ENCODE results near the gene BAZ2A.

BAZ2A gene

GRCh38 chr12:56568146-56568545, 62.0 kb downstream of the BAZ2A start:
- intact Hi-C loops (cut with DNase I; ENCODE audit: low total_unique reads) = no loop called here
- H3K9me3 ChIP-seq = no peaks in the 10 kb centered on the region
- H3K4me3 ChIP-seq = no peak overlapping the region
- H3K27ac ChIP-seq = no peak overlapping the region
- no peak for TF ChIP-seq CTCF (IDR thresholded peaks at IDR 0.05)
- H3K4me1 ChIP-seq = peaks cover 0 to 21% (median 16%) of the 10 kb centered on the region in 4 donors
- DNase-seq = no peak
- peaks cover 29 to 47% (median 36%) of the 10 kb centered on the region in 3 donors for H3K36me3 ChIP-seq
- H3K27me3 ChIP-seq = no peaks in the 10 kb centered on the region

- Histone ChIP-seq H3K4me1 (peaks cover 0 to 21% (median 16%) of the 10 kb centered on the region in 4 donors), H3K27me3 (no peaks in the 10 kb centered on the region), H3K27ac (peak overlapping the region; percentile 66 to 67), H3K4me3 (peak overlapping the region; percentile 1 to 21), H3K9me3 (no peaks in the 10 kb centered on the region), H3K36me3 (peaks cover 36 to 41% (median 36%) of the 10 kb centered on the region in 3 donors)
- no peak for TF ChIP-seq CTCF (IDR thresholded peaks at IDR 0.05)
- DNase-seq = peak; percentile 72 to 80
- intact Hi-C loops (cut with DNase I; ENCODE audit: low total_unique reads) = no loop called here
These were observed 64.5 kb downstream of the BAZ2A start for GRCh38 chr12:56565510-56566101.

GRCh38 chr12:56551070-56551469, 79.1 kb downstream of the BAZ2A start:
- no peak overlapping the region for H3K27ac ChIP-seq
- intact Hi-C loops (cut with DNase I; ENCODE audit: low total_unique reads) = no loop called here
- no peaks in the 10 kb centered on the region for H3K27me3 ChIP-seq
- H3K4me1 ChIP-seq = peaks cover 0 to 17% (median 0%) of the 10 kb centered on the region in 4 donors
- no peaks in the 10 kb centered on the region for H3K9me3 ChIP-seq
- H3K4me3 ChIP-seq = no peak overlapping the region
- DNase-seq = no peak
- H3K36me3 ChIP-seq = peaks cover 0 to 9% (median 5%) of the 10 kb centered on the region in 3 donors
- TF ChIP-seq CTCF (IDR thresholded peaks at IDR 0.05) = no peak

- H3K4me1 ChIP-seq = peaks cover 0 to 3% (median 0%) of the 10 kb centered on the region in 4 donors
- no peak overlapping the region for H3K27ac ChIP-seq
- no peaks in the 10 kb centered on the region for H3K27me3 ChIP-seq
- no peak overlapping the region for H3K4me3 ChIP-seq
- intact Hi-C loops (cut with DNase I; ENCODE audit: low total_unique reads) = no loop called here
- TF ChIP-seq CTCF (IDR thresholded peaks at IDR 0.05) = no peak
- no peak for DNase-seq
- H3K9me3 ChIP-seq = no peaks in the 10 kb centered on the region
- peaks cover 0 to 17% (median 4%) of the 10 kb centered on the region in 3 donors for H3K36me3 ChIP-seq
These were observed 83.4 kb downstream of the BAZ2A start for GRCh38 chr12:56546680-56547079.
